Upper lobe of left lung (tissue), 6 donors: ENCODE measurements around the gene NAA60. TPM values are rescaled to one million over a fixed set of nuclear protein-coding genes. Genes with fewer than 3 reads are reported as not detected.

Experiments used
- ATAC-seq, 2 donors: fragments of 200-7000 bp; cut with Tn5 transposase; one replicate each; pipeline ENCODE4 v1.9.1; 2022; ENCODE audit warnings: mild to moderate bottlenecking in 2 of 2, moderate library complexity in 2 of 2; ENCODE audit not compliant: low FRiP score in 2 of 2
- DNase-seq, 2 donors: peaks; one replicate each; pipeline ENCODE4 v3.0.0-alpha.2; 2019 to 2020
- H3K27ac ChIP-seq, 4 donors: fragments of 200-600 bp; sonication (generic); one replicate each; pipeline ENCODE4 v1.5.1; 2016 to 2019
- H3K27me3 ChIP-seq, 4 donors: fragments of 200-600 bp; sonication (generic); one replicate each; pipeline ENCODE4 v1.5.1; 2017 to 2019
- H3K36me3 ChIP-seq, 4 donors: fragments of 200-600 bp; sonication (generic); one replicate each; pipeline ENCODE4 v1.5.1; 2016 to 2019
- H3K4me1 ChIP-seq, 4 donors: fragments of 200-600 bp; sonication (generic); one replicate each; pipeline ENCODE4 v1.5.1; 2018 to 2019
- H3K4me3 ChIP-seq, 4 donors: fragments of 200-600 bp; sonication (generic); one replicate each; pipeline ENCODE4 v1.5.1; 2017 to 2019; ENCODE audit warnings: mild to moderate bottlenecking in 2 of 4, moderate library complexity in 1 of 4
- H3K9me3 ChIP-seq, 4 donors: fragments of 200-600 bp; sonication (generic); one replicate each; pipeline ENCODE4 v1.5.1; 2018 to 2019
- EP300 ChIP-seq, 4 donors: sonication (generic); formaldehyde crosslinking; IDR thresholded peaks; one replicate each; pipeline ENCODE4 v1.5.1; 2017; ENCODE audit warnings: antibody characterized with exemption in 4 of 4, control low read depth in 2 of 4
- POLR2A ChIP-seq, 4 donors: fragments of 450-650 bp; IDR thresholded peaks; one replicate each; pipeline ENCODE4 v1.5.1; 2016 to 2017; ENCODE audit warnings: antibody characterized with exemption in 4 of 4, mild to moderate bottlenecking in 2 of 4
- POLR2AphosphoS5 ChIP-seq, 2 donors: sonication (generic); formaldehyde crosslinking; IDR thresholded peaks; one replicate each; pipeline ENCODE4 v1.5.1; 2017; ENCODE audit warnings: antibody characterized with exemption in 2 of 2
- WGBS, 2 donors: methylation state at CpG; one replicate each; pipeline ENCODE4 v1.1.5; 2017 to 2018; 5-methylcytosine and 5-hydroxymethylcytosine counted together
- total RNA-seq, 6 donors: library from RNA; depleted of rRNA in 4 of 6; stranded (reverse); fragments of >200 nt in 4 of 6; gene quantifications; one replicate each; pipeline versions ENCODE4 v1.1.0 to v1.2.1, GENCODE V29; 2016 to 2021
- TF ChIP-seq, protein P1 (sequence below), 6 experiments: fragments of 450-650 bp in 4 of 6; fragments of 200-600 bp in 2 of 6; sonication (generic) in 2 of 6; IDR thresholded peaks; one replicate each; pipeline ENCODE4 v1.5.1; 2016 to 2019; ENCODE audit warnings: antibody characterized with exemption in 6 of 6
- donor health status: DM: no; HTN: no; CAD: no; lungs with moderate emphysema.
- donor health status: DM: no; HTN: yes; CAD: no; lungs with severe emphysema.

The NAA60 gene
- total RNA-seq, 6 donors from 2014 or later = 33.0 to 77.5 (median 54.6) TPM

DNA sequence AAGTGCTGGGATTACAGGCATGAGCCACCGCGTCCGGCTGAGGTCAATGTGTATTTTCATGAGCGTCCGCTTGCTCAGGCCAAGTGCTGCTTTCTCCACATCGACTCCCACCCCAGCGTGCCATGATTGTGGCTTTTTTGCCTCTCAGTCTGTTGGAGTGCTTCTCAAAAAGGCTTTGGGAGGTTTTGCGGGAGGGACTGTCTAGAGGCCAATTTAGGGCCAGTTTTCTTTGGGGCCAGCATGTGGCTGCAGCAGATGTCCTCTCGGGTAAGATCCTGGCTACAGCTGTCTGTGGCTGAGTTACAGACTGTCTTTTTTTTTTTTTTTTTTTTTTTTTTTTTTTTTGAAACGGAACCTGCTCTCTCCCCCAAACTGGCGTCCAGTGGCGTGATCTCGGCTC lies 45.3 kb downstream of the NAA60 start:
- Histone ChIP-seq H3K27me3 (no peaks in the 10 kb centered on the region), H3K4me1 (peaks cover 0 to 8% (median 0%) of the 10 kb centered on the region in 4 donors), H3K9me3 (no peaks in the 10 kb centered on the region), H3K4me3 (no peak overlapping the region), H3K27ac (no peak overlapping the region), H3K36me3 (peaks cover 17 to 42% (median 33%) of the 10 kb centered on the region in 4 donors)
- no peak for DNase-seq
- 72 to 80% methylated on average over 9 of the region's 13 CpGs for WGBS, 2 donors
- no peak for ATAC-seq
- TF ChIP-seq, protein P1, sequence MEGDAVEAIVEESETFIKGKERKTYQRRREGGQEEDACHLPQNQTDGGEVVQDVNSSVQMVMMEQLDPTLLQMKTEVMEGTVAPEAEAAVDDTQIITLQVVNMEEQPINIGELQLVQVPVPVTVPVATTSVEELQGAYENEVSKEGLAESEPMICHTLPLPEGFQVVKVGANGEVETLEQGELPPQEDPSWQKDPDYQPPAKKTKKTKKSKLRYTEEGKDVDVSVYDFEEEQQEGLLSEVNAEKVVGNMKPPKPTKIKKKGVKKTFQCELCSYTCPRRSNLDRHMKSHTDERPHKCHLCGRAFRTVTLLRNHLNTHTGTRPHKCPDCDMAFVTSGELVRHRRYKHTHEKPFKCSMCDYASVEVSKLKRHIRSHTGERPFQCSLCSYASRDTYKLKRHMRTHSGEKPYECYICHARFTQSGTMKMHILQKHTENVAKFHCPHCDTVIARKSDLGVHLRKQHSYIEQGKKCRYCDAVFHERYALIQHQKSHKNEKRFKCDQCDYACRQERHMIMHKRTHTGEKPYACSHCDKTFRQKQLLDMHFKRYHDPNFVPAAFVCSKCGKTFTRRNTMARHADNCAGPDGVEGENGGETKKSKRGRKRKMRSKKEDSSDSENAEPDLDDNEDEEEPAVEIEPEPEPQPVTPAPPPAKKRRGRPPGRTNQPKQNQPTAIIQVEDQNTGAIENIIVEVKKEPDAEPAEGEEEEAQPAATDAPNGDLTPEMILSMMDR (IDR thresholded peaks at IDR 0.05) = no peak
- TF ChIP-seq POLR2A (IDR thresholded peaks at IDR 0.05) = no peak
- no peak for TF ChIP-seq EP300 (IDR thresholded peaks at IDR 0.05)
- TF ChIP-seq POLR2AphosphoS5 (IDR thresholded peaks at IDR 0.05) = no peak

DNA sequence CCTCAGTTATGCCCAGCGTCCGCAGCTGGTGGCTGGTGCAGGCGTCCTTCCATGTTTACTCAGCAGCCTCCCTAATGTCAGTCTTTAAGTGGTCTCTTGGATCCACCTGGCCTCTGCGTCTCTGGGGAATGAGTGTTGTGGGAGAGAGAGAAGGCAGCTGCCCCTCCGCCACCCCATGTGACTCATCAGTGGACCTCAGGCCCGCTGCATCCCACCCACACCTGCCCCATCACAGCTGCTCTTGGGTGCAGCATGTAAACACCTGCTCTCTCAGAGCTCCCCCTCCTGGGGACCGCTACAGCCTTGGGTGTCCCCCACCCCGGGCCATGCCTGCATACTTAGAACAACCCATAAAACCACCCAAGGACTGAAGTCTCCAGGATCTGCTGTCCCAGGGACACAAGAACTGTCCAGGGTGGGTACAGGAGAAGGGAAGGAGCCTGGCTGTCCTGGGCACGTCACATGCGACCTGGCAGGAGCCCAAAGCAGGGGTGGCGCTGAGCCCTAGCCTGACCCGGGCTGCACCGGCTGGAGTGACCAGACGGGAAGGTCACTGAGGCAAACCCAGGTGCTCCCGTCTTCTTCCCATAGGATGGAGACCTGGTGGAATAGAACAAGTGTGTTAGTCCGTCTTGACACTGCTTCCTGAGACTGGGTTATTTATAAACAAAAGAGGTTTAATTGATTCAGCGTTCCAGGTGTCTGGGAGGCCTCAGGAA lies 47.6 kb downstream of the NAA60 start:
- H3K4me3 ChIP-seq = no peak overlapping the region
- DNase-seq = no peak
- H3K27ac ChIP-seq = no peak overlapping the region
- peaks cover 0 to 8% (median 0%) of the 10 kb centered on the region in 4 donors for H3K4me1 ChIP-seq
- no peak for ATAC-seq
- no peaks in the 10 kb centered on the region for H3K9me3 ChIP-seq
- TF ChIP-seq POLR2A (IDR thresholded peaks at IDR 0.05) = no peak
- no peak for TF ChIP-seq POLR2AphosphoS5 (IDR thresholded peaks at IDR 0.05)
- TF ChIP-seq EP300 (IDR thresholded peaks at IDR 0.05) = no peak
- TF ChIP-seq, protein P1 (IDR thresholded peaks at IDR 0.05) = no peak
- H3K27me3 ChIP-seq = no peaks in the 10 kb centered on the region
- WGBS, 2 donors = 63 to 65% methylated on average over 7 to 16 of the region's 17 CpGs
- peaks cover under 1 to 19% (median 10%) of the 10 kb centered on the region in 4 donors for H3K36me3 ChIP-seq

DNA sequence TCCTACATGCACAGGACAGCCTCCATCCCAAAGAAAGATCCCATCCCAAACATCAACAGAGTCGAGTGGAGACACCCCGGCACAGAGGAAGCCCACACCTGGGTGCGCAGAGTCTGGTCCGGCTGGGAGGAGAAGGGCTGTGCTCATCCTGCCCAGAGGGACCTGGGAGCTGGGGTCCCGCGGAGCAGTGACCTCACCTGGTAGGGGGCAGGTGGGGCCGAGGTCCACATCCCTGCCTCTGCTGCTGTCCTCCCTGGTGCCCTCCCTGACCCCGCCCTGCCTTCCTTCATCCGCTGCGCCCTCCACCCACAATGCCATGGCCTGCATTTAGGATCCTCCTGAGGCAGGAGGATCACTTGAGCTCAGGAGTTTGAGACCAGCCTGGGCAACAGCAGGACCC lies 48.9 kb downstream of the NAA60 start:
- Histone ChIP-seq H3K27ac (no peak overlapping the region), H3K36me3 (peaks cover 0 to 8% (median under 1%) of the 10 kb centered on the region in 4 donors), H3K4me1 (peaks cover 0 to 8% (median 0%) of the 10 kb centered on the region in 4 donors), H3K9me3 (no peaks in the 10 kb centered on the region), H3K27me3 (no peaks in the 10 kb centered on the region), H3K4me3 (no peak overlapping the region)
- TF ChIP-seq, protein P1 (IDR thresholded peaks at IDR 0.05) = no peak
- no peak for TF ChIP-seq EP300 (IDR thresholded peaks at IDR 0.05)
- TF ChIP-seq POLR2A (IDR thresholded peaks at IDR 0.05) = no peak
- TF ChIP-seq POLR2AphosphoS5 (IDR thresholded peaks at IDR 0.05) = no peak
- WGBS, 2 donors = 89% methylated on average over 7 to 10 of the region's 10 CpGs
- ATAC-seq = no peak
- DNase-seq = no peak

DNA sequence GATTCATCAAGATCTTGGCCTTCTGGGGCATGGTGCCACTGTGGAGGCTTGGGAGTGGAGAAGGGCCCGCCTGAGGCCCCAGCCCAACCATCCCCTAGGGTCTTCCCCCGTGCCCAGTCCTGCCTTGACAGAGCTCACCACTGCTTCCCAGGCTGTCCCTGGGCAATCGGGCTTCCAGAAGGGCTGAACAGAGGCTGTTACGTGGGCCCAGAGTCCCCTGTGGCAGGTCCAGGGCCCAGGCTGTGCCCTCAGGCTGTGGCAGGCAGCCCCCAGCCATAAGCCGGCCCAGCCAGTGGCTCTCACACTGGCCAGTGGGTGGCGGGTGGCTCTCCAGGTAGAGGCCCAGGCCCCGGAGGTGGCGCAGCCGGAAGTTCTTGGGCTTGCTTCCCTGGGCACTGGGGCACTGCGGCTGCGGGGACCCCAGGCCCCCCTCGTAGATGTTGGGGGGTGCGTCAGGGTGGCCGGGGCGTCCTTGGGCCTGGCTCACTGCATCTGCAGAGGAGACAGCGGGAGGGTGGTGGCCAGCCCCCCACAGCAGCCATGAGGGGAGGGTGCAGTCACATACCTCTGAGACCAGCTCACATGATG lies 51.0 kb downstream of the NAA60 start:
- no peak for ATAC-seq
- 93 to 100% methylated on average over 1 to 11 of the region's 16 CpGs for WGBS, 2 donors

More for the DNA sequence above, 51.0 kb downstream of the NAA60 start:
- DNase-seq = peak in 1 of 2 donors; percentile 73
- Histone ChIP-seq H3K4me3 (no peak overlapping the region), H3K36me3 (no peaks in the 10 kb centered on the region), H3K4me1 (peaks cover 0 to 8% (median 0%) of the 10 kb centered on the region in 4 donors), H3K27ac (no peak overlapping the region), H3K9me3 (no peaks in the 10 kb centered on the region), H3K27me3 (no peaks in the 10 kb centered on the region)
- TF ChIP-seq POLR2AphosphoS5 (IDR thresholded peaks at IDR 0.05) (no peak), EP300 (IDR thresholded peaks at IDR 0.05) (no peak), POLR2A (IDR thresholded peaks at IDR 0.05) (no peak)
- TF ChIP-seq, protein P1 (IDR thresholded peaks at IDR 0.05) = no peak
